DOHH2 (cell line): Measurements from ENCODE around the gene PHYHIPL.

Source experiments
- EZH2phosphoT487 ChIP-seq: fragments of 200-600 bp; sonication (generic); IDR thresholded peaks from 2 replicates; pipeline ENCODE4 v1.6.1; 2017; ENCODE audit warnings: borderline replicate concordance, mild to moderate bottlenecking, antibody characterized with exemption, low read length, moderate library complexity, mixed read lengths
- TF ChIP-seq, protein P1 (sequence below): fragments of 200-600 bp; sonication (generic); IDR thresholded peaks from one replicate; pipeline ENCODE4 v1.5.1; 2014; ENCODE audit warnings: antibody characterized with exemption, mild to moderate bottlenecking, low read depth, low read length; ENCODE audit not compliant: poor library complexity, severe bottlenecking

DNA sequence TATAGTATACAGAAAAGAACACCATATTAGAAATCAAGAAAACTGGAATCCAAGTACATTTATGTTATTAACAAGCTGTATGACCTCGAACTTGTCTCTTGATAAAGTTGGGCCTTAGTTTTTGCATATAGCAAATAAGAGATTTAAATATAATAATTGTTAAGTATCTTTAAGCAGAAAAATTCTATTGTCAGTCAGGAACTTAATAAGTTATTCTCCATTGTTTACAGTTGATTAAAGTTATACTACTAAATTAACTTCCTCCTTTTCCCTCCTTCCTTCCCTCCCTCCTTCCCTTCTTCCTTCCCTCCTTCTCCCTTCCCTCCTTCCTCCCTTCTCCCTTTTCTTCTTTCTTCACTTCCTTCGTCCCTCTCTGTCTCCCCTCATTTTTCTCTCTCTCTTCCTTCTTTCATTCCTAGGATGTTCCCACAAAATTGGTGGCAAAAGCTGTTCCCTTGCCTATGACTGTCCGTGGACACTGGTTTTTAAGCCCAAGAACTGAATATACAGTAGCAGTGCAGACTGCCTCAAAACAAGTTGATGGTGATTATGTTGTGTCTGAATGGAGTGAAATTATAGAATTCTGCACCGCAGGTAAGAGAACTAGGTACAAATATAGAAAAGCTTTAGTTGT is 59.7 kb downstream of the PHYHIPL start:
- TF ChIP-seq, protein P1, sequence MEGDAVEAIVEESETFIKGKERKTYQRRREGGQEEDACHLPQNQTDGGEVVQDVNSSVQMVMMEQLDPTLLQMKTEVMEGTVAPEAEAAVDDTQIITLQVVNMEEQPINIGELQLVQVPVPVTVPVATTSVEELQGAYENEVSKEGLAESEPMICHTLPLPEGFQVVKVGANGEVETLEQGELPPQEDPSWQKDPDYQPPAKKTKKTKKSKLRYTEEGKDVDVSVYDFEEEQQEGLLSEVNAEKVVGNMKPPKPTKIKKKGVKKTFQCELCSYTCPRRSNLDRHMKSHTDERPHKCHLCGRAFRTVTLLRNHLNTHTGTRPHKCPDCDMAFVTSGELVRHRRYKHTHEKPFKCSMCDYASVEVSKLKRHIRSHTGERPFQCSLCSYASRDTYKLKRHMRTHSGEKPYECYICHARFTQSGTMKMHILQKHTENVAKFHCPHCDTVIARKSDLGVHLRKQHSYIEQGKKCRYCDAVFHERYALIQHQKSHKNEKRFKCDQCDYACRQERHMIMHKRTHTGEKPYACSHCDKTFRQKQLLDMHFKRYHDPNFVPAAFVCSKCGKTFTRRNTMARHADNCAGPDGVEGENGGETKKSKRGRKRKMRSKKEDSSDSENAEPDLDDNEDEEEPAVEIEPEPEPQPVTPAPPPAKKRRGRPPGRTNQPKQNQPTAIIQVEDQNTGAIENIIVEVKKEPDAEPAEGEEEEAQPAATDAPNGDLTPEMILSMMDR = no peak
- TF ChIP-seq EZH2phosphoT487 = no peak
